ENCODE data around the gene LRG1.
"Not testable (repeated sequence)": the region's sequence is repeated elsewhere in the genome, so short reads cannot be mapped to it uniquely, and the experiment has no call there.

GRCh38 chr19:4563562-4563961 is 23.7 kb upstream of the LRG1 start:
- not testable (repeated sequence) for TF ChIP-seq CTCF (IDR thresholded peaks at IDR 0.05; ENCODE audit: low read depth, low read length); EZH2phosphoT487 (IDR thresholded peaks at IDR 0.05; ENCODE audit: low read depth)

Measured in OCI-LY3 (cell line).